Coronary artery (tissue), 2 donors: ENCODE measurements around the gene ERCC2.

Experiments
- DNase-seq: peaks from one replicate; pipeline ENCODE4 v3.0.0-alpha.2; 2017; ENCODE audit warnings: low spot score
- H3K27ac ChIP-seq, 2 donors: fragments of 200-600 bp; sonication (generic); one replicate each; pipeline ENCODE4 v1.5.1; 2016 to 2019
- H3K4me3 ChIP-seq: fragments of 200-600 bp; sonication (generic); 2 replicates; pipeline ENCODE4 v1.5.1; 2016; ENCODE audit warnings: mild to moderate bottlenecking, moderate library complexity
- TF ChIP-seq, protein P1 (sequence below): fragments of 200-600 bp; sonication (generic); IDR thresholded peaks from one replicate; pipeline ENCODE4 v1.5.1; 2019; ENCODE audit warnings: antibody characterized with exemption

The ERCC2 gene

DNA sequence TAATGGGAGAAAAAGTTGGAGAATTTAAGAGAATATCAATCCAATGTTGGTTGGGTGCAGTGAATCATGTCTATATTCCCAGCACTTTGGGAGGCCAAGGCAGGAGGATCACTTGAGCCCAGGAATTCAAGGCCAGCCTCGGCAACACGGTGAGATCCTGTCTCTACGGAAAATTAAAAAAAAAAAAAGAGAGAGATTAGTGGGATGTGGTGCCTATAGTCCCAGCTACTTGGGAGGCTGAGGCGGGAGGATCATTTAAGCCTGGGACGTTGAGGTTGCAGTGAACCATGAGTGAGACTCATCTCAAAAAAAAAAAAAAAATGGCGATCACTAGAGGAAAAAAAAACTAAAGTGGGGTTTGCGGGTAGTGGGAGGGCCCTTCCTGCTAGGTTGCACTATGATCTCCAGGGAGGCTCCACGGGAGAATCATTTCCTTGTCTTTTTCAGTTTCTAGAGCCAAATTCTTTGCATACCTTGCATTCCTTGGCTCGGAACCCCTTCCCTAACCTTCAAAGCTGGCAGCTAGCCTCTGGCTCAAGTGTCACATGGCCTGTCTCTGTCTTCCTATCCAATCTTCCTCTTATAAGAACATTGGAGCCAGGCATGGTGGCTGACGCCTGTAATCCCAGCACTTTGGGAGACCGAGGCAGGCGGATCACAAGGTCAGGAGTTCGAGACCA lies 5.8 kb upstream of the ERCC2 start:
- H3K27ac ChIP-seq, result no peak overlapping the region
- no peak overlapping the region for H3K4me3 ChIP-seq
- DNase-seq, result no peak

DNA sequence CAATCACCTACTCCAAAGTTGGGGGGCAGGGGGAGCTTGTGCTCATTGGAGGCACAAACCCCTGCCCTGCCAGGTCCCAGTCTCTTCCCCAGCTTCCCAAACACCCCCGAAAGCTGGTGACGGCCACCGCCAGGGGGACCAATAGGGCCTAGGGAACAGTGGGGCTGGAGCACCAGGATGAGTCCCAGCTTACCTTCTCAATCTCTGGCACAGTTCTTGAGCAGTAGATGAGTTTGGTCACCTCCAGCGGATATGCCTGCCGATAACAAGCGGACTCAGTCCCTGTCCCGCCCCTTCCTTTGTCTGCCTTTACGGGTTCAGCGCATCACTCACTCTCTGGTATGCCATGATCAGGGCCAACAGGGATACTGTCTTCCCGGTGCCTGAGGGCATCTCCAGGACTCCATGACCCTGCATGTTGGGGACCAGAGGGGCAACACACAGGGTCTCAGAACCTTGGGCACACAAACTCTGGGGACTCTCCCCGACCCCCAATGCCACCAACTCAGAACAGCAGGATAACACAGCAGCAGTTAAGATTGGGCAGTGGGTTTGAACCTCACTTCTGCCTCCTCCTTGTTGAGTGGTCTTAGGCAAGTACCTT lies 1.5 kb downstream of the ERCC2 start:
- Histone ChIP-seq H3K27ac (no peak overlapping the region), H3K4me3 (no peak overlapping the region)
- TF ChIP-seq, protein P1, sequence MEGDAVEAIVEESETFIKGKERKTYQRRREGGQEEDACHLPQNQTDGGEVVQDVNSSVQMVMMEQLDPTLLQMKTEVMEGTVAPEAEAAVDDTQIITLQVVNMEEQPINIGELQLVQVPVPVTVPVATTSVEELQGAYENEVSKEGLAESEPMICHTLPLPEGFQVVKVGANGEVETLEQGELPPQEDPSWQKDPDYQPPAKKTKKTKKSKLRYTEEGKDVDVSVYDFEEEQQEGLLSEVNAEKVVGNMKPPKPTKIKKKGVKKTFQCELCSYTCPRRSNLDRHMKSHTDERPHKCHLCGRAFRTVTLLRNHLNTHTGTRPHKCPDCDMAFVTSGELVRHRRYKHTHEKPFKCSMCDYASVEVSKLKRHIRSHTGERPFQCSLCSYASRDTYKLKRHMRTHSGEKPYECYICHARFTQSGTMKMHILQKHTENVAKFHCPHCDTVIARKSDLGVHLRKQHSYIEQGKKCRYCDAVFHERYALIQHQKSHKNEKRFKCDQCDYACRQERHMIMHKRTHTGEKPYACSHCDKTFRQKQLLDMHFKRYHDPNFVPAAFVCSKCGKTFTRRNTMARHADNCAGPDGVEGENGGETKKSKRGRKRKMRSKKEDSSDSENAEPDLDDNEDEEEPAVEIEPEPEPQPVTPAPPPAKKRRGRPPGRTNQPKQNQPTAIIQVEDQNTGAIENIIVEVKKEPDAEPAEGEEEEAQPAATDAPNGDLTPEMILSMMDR, result no peak
- peak; percentile 72 for DNase-seq

More for the DNA sequence above, 5.8 kb upstream of the ERCC2 start:
- TF ChIP-seq, protein P1, result no peak

DNA sequence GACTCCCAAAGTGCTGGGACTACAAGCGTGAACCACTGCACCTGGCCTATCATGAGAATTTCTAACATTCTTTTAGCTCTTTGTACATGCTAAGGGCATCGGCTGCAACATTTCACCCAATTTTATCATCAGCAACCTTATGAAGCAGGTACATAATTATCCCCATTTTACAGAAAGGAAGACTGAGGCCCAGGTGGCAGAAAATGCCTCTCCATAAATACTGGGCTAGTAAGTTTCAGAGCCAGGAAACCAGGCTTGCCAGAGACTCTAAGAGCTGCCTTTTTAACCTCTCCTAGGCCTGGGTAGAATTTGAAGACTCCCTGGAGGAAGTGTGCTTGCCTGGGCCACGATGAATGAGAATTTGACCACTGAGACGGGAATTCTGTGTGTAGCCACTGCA lies 2.2 kb downstream of the ERCC2 start:
- DNase-seq, result no peak
- TF ChIP-seq, protein P1, result no peak
- H3K4me3 ChIP-seq, result no peak overlapping the region
- no peak overlapping the region for H3K27ac ChIP-seq

DNA sequence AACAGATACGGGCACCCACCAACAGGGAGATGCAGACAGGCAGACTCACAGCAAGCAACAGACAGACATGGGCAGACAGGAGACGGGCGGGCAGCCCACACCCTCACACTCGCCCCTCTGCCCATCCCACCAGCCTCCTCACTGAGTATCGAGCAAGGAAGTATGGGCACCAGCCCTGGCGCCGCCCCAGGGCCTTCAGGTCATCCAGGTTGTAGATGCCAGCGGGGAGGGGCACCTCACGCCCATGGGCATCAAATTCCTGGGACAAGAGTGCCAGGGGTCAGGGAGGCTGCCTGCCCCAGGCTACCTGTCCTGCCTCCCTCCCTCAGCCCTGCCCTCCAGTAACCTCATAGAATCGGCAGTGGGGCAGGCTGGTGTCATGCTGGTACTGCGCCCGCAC lies 5.7 kb downstream of the ERCC2 start:
- H3K4me3 ChIP-seq, result no peak overlapping the region
- no peak for DNase-seq
- TF ChIP-seq, protein P1, result no peak
- no peak overlapping the region for H3K27ac ChIP-seq

DNA sequence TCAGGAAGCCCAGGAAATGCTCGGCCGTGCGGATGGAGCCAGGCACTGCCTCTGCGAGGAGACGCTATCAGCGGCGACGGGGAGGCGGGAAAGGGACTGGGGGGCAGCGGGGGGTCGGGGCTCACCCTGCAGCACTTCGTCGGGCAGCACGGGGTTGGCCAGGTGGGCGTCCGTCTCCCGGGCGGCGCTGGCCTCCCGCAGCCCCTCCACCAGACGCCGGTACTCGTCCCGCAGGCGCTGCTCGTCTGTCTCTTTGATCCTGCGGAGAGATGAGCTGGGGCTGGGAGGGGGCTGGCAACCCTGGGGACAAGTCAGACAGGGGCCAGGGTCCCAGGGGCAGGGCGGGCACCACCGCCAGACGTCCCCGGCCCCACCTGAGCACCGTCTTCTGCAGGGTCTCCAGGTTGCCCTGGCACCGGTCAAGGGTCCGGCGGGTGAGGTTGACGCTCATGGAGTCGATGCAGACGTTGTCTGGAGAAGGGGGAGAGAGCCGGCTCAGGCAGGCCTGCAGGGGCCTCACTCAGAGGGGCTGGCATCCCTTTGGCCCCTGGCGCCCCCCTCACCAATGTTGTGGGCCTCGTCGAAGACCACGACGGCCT lies 6.4 kb downstream of the ERCC2 start:
- Histone ChIP-seq H3K4me3 (no peak overlapping the region), H3K27ac (no peak overlapping the region)
- DNase-seq, result no peak
- TF ChIP-seq, protein P1, result no peak

DNA sequence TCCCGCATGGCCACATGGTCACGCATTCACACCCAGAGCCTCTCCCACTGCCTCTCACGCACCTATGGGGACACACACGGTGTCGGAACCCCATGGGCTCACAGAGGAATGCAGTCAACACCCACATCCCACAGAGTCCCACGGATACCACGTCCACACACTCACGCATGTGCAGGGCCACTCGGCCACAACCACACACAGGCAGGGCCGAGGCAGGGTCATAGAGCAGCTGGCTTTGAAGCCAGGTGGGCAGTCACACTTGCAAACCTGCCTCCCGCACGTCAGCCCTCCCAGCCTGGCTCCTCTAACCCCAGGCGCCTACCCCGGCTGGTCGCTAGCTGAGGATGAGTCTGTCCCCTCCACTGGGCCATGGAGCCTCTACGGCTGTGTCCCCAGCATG lies 8.1 kb downstream of the ERCC2 start:
- TF ChIP-seq, protein P1, result no peak
- Histone ChIP-seq H3K27ac (no peak overlapping the region), H3K4me3 (no peak overlapping the region)
- no peak for DNase-seq

DNA sequence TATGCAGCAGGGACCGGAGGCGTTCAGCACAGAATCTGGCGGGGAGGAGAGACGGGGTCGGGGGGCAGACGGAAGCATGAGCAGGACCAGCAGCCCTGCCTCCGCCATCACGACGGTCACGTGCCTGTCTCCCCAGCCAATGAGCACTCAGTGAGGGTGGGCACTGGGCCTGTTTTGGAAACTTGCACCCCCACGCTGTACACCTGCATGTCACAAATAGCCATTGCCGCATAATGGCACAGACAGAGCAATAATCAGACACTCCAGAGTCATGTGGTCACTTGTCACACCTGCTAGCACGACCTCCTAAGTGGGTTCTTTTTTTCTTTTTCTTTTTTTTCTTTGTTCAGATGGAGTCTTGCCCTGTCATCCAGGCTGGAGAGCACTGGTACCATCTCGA lies 8.8 kb downstream of the ERCC2 start:
- DNase-seq, result no peak
- Histone ChIP-seq H3K27ac (no peak overlapping the region), H3K4me3 (no peak overlapping the region)
- TF ChIP-seq, protein P1, result no peak
